GM21786 (cell line): Measurements from ENCODE around the gene GPR89A.
"Not testable (repeated sequence)": the region's sequence is repeated elsewhere in the genome, so short reads cannot be mapped to it uniquely, and the experiment has no call there.

Source experiments
- ATAC-seq: cut with Tn5 transposase; IDR thresholded peaks from one replicate; pipeline ENCODE4 v1.9.1; 2021; ENCODE audit not compliant: unreplicated experiment

The GPR89A gene

GRCh38 chr1:145716641-145717345, 109.0 kb downstream of the GPR89A start:
- no peak for ATAC-seq

GRCh38 chr1:145717833-145718232, 110.0 kb downstream of the GPR89A start:
- ATAC-seq: no peak

GRCh38 chr1:145718465-145718864, 110.7 kb downstream of the GPR89A start:
- not testable (repeated sequence) for ATAC-seq

- no peak for ATAC-seq
Measured at GRCh38 chr1:145719230-145720079, 111.7 kb downstream of the GPR89A start, which contains the start of gene CD160. CD160 (plus strand) TSS chr1:145719499; CDS start chr1:145728328, 8,829 bp downstream.
